Fibroblast of the aortic adventitia (primary cell): ENCODE results near the gene DQX1. TPM values are rescaled to one million over a fixed set of nuclear protein-coding genes. Genes with fewer than 3 reads are reported as not detected.

Experiments
- DNase-seq: peaks from one replicate; pipeline ENCODE4 v3.0.0-alpha.2; 2010; ENCODE audit warnings: low read depth
- H3K4me3 ChIP-seq: 2 replicates; pipeline ENCODE4 v1.5.1; 2011; ENCODE audit warnings: low read depth, mild to moderate bottlenecking, control low read depth, low read length, moderate library complexity
- CTCF ChIP-seq: IDR thresholded peaks from 2 replicates; pipeline ENCODE4 v1.5.1; 2011; ENCODE audit warnings: mild to moderate bottlenecking, low read length, control low read depth, inconsistent platforms; ENCODE audit not compliant: insufficient read depth
- total RNA-seq: library from RNA; depleted of rRNA; stranded (reverse); fragments of >200 nt; gene quantifications from 2 replicates; pipeline ENCODE4 v1.2.3, GENCODE V29; 2012; ENCODE audit warnings: low replicate concordance

DQX1 gene, protein sequence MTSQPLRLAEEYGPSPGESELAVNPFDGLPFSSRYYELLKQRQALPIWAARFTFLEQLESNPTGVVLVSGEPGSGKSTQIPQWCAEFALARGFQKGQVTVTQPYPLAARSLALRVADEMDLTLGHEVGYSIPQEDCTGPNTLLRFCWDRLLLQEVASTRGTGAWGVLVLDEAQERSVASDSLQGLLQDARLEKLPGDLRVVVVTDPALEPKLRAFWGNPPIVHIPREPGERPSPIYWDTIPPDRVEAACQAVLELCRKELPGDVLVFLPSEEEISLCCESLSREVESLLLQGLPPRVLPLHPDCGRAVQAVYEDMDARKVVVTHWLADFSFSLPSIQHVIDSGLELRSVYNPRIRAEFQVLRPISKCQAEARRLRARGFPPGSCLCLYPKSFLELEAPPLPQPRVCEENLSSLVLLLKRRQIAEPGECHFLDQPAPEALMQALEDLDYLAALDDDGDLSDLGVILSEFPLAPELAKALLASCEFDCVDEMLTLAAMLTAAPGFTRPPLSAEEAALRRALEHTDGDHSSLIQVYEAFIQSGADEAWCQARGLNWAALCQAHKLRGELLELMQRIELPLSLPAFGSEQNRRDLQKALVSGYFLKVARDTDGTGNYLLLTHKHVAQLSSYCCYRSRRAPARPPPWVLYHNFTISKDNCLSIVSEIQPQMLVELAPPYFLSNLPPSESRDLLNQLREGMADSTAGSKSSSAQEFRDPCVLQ
- 0.27 TPM in 1 of 2 replicates, not detected in the other for total RNA-seq

GRCh38 chr2:74525717-74526648 is at the start of gene DQX1:
TSS of gene DQX1 (minus strand) at chr2:74526231. CDS start at chr2:74525729, 502 bp downstream.
- H3K4me3 ChIP-seq = no peak within 1 kb of the TSS
- no peak for TF ChIP-seq CTCF
- DNase-seq = no peak

- DNase-seq = no peak
- TF ChIP-seq CTCF = no peak
- no peak overlapping the region for H3K4me3 ChIP-seq
Observed at GRCh38 chr2:74575320-74575719, 49.3 kb upstream of the DQX1 start.

- DNase-seq = no peak
- no peak for TF ChIP-seq CTCF
- H3K4me3 ChIP-seq = no peak overlapping the region
Observed at GRCh38 chr2:74573747-74574562, 47.9 kb upstream of the DQX1 start.

GRCh38 chr2:74572178-74572925 is 46.3 kb upstream of the DQX1 start:
- TF ChIP-seq CTCF = peak; percentile 16
- DNase-seq = no peak
- no peak overlapping the region for H3K4me3 ChIP-seq

- TF ChIP-seq CTCF = no peak
Observed at GRCh38 chr2:74571058-74571457, 45.0 kb upstream of the DQX1 start.

More at GRCh38 chr2:74571058-74571457, 45.0 kb upstream of the DQX1 start:
- no peak for DNase-seq
- H3K4me3 ChIP-seq = no peak overlapping the region
